GM12892 (cell line): Measurements from ENCODE around the gene TCF23.

ENCODE experiments used
- DNase-seq: peaks from one replicate; pipeline ENCODE4 v3.0.0; 2011; ENCODE audit not compliant: insufficient read length
- FAIRE-seq: peaks from 2 replicates; lab custom pipeline; 2011; peaks lifted over from hg19 to GRCh38; lab: Jason Lieb, UNC
- POLR2A ChIP-seq: IDR thresholded peaks from 2 replicates; pipeline ENCODE4 v1.6.1; 2011; ENCODE audit warnings: low read depth, low read length, control low read depth
- POLR2AphosphoS5 ChIP-seq: IDR thresholded peaks from 2 replicates; pipeline ENCODE4 v1.6.1; 2011; ENCODE audit warnings: low read depth, low read length, control low read depth
- TAF1 ChIP-seq: IDR thresholded peaks from 2 replicates; pipeline ENCODE4 v1.6.1; 2011; ENCODE audit warnings: low read depth, mild to moderate bottlenecking, control low read depth, low read length, borderline replicate concordance

The TCF23 gene

GRCh38 chr2:27131429-27131828 is 17.4 kb upstream of the TCF23 start:
- DNase-seq (no peak), FAIRE-seq (no peak)
- TF ChIP-seq POLR2AphosphoS5 (no peak), TAF1 (no peak), POLR2A (no peak)

- DNase-seq (no peak), FAIRE-seq (no peak)
- no peak for TF ChIP-seq POLR2A
Measured at GRCh38 chr2:27133195-27133875, 15.5 kb upstream of the TCF23 start.

- DNase-seq (peak; percentile 99), FAIRE-seq (peak; percentile 99)
- TF ChIP-seq POLR2AphosphoS5 (peak; percentile 85), POLR2A (peak; percentile 85), TAF1 (peak; percentile 22; the same call in 1 of the 2 replicates)
Measured at GRCh38 chr2:27133905-27134780, 14.7 kb upstream of the TCF23 start, which contains the start of gene PREB. Gene PREB (minus strand): TSS chr2:27134636. CDS start chr2:27134421, 215 bp downstream.

GRCh38 chr2:27134781-27135477 is 13.9 kb upstream of the TCF23 start:
- no peak for TF ChIP-seq POLR2AphosphoS5
- 0 out of 2 replicates have a peak, but pooled peaks have one; percentile 20 for TF ChIP-seq TAF1
- TF ChIP-seq POLR2A, result no peak
- DNase-seq, result no peak
- no peak for FAIRE-seq

GRCh38 chr2:27135478-27135955 is 13.3 kb upstream of the TCF23 start:
- DNase-seq, result no peak
- peak; percentile 21 for FAIRE-seq
- TF ChIP-seq POLR2AphosphoS5, result no peak
- TF ChIP-seq POLR2A, result no peak
- TF ChIP-seq TAF1, result no peak

- FAIRE-seq (no peak), DNase-seq (no peak)
- TF ChIP-seq POLR2AphosphoS5 (no peak), POLR2A (no peak), TAF1 (no peak)
Measured at GRCh38 chr2:27136751-27137150, 12.1 kb upstream of the TCF23 start.

- DNase-seq, result no peak
- TF ChIP-seq POLR2A (no peak), TAF1 (no peak)
- FAIRE-seq, result no peak
Measured at GRCh38 chr2:27137322-27137935, 11.4 kb upstream of the TCF23 start.

- no peak for TF ChIP-seq POLR2AphosphoS5
- no peak for TF ChIP-seq TAF1
- no peak for TF ChIP-seq POLR2A
- no peak for DNase-seq
- FAIRE-seq, result no peak
Measured at GRCh38 chr2:27138111-27138510, 10.7 kb upstream of the TCF23 start.

- no peak for DNase-seq
- FAIRE-seq, result no peak
- TF ChIP-seq POLR2AphosphoS5, result no peak
- no peak for TF ChIP-seq POLR2A
- TF ChIP-seq TAF1, result no peak
Measured at GRCh38 chr2:27139310-27139709, 9.5 kb upstream of the TCF23 start, which contains the start of gene PRR30. Gene PRR30 (minus strand): TSS chr2:27139410. CDS start chr2:27138329, 1,081 bp downstream.

GRCh38 chr2:27143285-27143684 is 5.5 kb upstream of the TCF23 start:
- DNase-seq (no peak), FAIRE-seq (no peak)
- no peak for TF ChIP-seq POLR2AphosphoS5
- no peak for TF ChIP-seq TAF1

- DNase-seq (no peak), FAIRE-seq (no peak)
- no peak for TF ChIP-seq POLR2AphosphoS5
- no peak for TF ChIP-seq POLR2A
- no peak for TF ChIP-seq TAF1
Measured at GRCh38 chr2:27145682-27146081, 3.1 kb upstream of the TCF23 start.
